ENCODE measurements around the gene TRMT61A. TPM values are rescaled to one million over a fixed set of nuclear protein-coding genes. Genes with fewer than 3 reads are reported as not detected.

The TRMT61A gene
- total RNA-seq, 6 experiments from 2014 or later, result 12.0 to 14.9 (median 13.4) TPM

DNA sequence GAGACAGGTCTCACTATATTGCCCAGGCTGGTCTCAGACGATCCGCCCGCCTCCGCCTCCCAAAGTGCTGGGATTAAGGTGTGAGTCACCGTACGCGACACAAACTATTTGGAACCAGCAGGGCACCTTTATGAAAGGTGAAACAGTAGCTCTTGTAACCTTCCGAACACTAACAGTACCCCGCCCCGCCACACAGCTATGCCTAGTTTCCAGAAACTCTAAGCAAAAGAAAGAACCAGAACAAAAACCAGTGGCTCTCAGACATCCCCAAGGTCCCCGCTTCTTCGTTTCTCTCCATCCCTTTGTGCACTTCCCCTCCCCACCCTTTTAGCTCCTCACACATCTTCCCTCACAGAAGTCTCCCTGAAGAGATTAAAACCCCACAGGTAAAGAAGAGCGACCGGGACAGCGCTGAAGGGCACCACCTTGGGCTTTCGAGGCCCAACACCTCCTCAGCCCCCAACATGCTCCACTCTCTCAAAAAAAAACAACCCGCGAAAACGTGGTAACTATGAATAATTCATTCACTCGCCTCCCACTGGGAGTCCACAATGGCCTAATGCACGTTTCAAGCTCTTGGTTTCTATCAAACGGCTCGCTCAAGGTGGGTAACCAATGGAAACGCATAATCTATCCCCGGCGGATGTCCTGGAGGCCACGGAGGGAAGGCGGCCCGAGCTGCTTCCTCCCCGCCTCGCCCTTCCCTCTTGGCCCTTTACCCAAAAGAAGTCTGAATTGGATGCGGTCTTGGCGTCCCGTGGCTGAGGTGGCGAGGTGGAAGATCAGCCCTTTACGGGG, 32.6 kb downstream of the TRMT61A start:
- H3K27ac Mint-ChIP-seq, result peak overlapping the region; percentile 93
- TF ChIP-seq, protein P1, sequence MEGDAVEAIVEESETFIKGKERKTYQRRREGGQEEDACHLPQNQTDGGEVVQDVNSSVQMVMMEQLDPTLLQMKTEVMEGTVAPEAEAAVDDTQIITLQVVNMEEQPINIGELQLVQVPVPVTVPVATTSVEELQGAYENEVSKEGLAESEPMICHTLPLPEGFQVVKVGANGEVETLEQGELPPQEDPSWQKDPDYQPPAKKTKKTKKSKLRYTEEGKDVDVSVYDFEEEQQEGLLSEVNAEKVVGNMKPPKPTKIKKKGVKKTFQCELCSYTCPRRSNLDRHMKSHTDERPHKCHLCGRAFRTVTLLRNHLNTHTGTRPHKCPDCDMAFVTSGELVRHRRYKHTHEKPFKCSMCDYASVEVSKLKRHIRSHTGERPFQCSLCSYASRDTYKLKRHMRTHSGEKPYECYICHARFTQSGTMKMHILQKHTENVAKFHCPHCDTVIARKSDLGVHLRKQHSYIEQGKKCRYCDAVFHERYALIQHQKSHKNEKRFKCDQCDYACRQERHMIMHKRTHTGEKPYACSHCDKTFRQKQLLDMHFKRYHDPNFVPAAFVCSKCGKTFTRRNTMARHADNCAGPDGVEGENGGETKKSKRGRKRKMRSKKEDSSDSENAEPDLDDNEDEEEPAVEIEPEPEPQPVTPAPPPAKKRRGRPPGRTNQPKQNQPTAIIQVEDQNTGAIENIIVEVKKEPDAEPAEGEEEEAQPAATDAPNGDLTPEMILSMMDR (IDR thresholded peaks at IDR 0.05), result no peak
- peak; percentile 54 for DNase-seq
- H3K9me3 Mint-ChIP-seq, result no peaks in the 10 kb centered on the region; the same call in 1 of the 2 replicates
- H3K36me3 Mint-ChIP-seq (ENCODE audit: low read depth), result peaks cover 23% of the 10 kb centered on the region
- H3K4me3 Mint-ChIP-seq, result peak overlapping the region; percentile 97
- H3K27me3 Mint-ChIP-seq (ENCODE audit: insufficient read depth), result peaks cover 3% of the 10 kb centered on the region; the same call in 1 of the 2 replicates
- peaks cover 50% of the 10 kb centered on the region for H3K4me1 Mint-ChIP-seq (ENCODE audit: low read depth)

DNA sequence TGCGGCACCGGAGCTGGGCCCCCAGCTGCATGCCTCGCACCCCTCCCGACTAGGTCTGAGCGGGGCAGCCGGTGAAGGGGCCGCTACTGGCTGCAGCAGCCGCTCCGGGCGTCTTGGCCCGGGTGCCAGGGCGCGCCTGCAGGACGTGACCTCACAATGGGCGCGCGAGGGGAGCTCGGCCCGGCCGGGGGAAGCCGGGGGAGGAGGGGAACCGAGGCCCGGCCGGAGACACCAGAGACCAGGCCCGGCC, 33.1 kb downstream of the TRMT61A start:
- TF ChIP-seq, protein P1 (IDR thresholded peaks at IDR 0.05), result no peak
- Mint-ChIP-seq H3K4me1 (ENCODE audit: low read depth) (peaks cover 50% of the 10 kb centered on the region), H3K27me3 (ENCODE audit: insufficient read depth) (peaks cover 3% of the 10 kb centered on the region; the same call in 1 of the 2 replicates)

DNA sequence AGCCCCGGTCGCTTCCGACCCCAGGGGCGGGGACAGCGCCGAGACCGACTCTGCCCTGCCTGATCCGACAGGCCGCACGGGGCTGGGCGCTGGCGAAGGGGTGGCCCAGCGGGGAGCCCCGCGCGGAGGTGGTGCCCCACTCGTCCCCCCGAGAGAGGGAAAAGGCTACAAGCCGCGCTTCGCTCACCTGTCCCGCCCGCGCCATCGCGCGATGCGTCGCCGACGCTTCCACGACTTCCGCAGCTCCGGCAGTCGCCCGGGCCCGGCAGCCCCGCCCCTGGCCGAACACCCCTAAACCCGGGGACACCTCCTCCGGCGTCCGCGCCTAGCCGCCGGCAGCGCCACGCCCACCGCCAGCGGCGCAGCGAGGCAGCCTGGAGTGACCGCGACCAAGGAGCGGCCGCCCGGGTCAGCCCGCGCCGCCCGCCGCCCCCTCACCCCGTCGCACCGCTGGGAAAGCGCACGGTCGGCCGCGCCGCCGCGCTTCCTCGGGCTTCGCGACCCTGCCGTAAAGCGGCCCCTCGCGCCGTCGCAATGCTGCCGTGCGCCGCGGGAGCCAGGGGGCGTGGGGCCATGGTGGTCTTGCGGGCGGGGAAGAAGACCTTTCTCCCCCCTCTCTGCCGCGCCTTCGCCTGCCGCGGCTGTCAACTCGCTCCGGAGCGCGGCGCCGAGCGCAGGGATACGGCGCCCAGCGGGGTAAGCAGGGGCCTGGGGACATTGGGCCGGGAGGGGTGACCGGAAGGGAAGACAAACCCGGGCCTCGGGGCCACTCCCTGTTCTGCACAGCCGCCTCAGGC, 33.6 kb downstream of the TRMT61A start, which contains the start of the genes BAG5 and COA8:
Gene BAG5, minus strand, starts transcription at position 229 of the 797 bp plus-strand sequence. CDS start 1,493 bp downstream, outside the sequence.
Gene COA8, plus strand, starts transcription at position 532 of the 797 bp plus-strand sequence. Its CDS starts 42 bp downstream, at position 574.
- H3K9me3 Mint-ChIP-seq, result no peaks in the 10 kb centered on the region; the same call in 1 of the 2 replicates
- peaks cover 50% of the 10 kb centered on the region for H3K4me1 Mint-ChIP-seq (ENCODE audit: low read depth)
- peak within 1 kb of the TSS; percentile 97 for H3K4me3 Mint-ChIP-seq
- DNase-seq, result peak; percentile 65
- H3K27ac Mint-ChIP-seq, result peak within 1 kb of the TSS; percentile 93
- peaks cover 23% of the 10 kb centered on the region for H3K36me3 Mint-ChIP-seq (ENCODE audit: low read depth)
- peaks cover 3% of the 10 kb centered on the region; the same call in 1 of the 2 replicates for H3K27me3 Mint-ChIP-seq (ENCODE audit: insufficient read depth)
- TF ChIP-seq, protein P1 (IDR thresholded peaks at IDR 0.05), result peak; percentile 34; the same call in 1 of the 2 replicates

More for the DNA sequence above, 33.1 kb downstream of the TRMT61A start:
- Mint-ChIP-seq H3K4me3 (peak overlapping the region; percentile 97), H3K36me3 (ENCODE audit: low read depth) (peaks cover 23% of the 10 kb centered on the region), H3K9me3 (no peaks in the 10 kb centered on the region; the same call in 1 of the 2 replicates), H3K27ac (peak overlapping the region; percentile 93)
- DNase-seq, result peak; percentile 8

DNA sequence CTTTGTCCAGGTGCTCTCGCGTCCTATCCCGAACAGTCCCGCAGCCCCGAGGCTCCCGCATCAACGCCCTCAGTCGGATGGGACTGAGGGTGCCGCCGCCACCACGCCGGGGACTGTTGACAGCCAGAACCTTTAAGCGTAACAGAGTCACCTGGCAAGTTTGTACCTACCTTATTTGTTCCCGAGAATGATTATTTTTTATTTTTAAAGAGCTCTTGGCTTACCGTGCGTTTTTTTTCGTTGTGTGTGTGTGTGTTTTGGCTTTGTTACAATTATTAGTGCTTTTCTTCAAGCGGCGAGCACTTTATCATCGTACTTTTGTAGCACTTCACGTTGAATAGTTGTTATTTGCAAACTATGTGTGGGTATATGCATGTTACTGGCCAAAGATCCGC, 34.2 kb downstream of the TRMT61A start:
- H3K4me3 Mint-ChIP-seq, result peak overlapping the region; percentile 97
- TF ChIP-seq, protein P1 (IDR thresholded peaks at IDR 0.05), result no peak
- peaks cover 3% of the 10 kb centered on the region; the same call in 1 of the 2 replicates for H3K27me3 Mint-ChIP-seq (ENCODE audit: insufficient read depth)
- H3K27ac Mint-ChIP-seq, result peak overlapping the region; percentile 79
- H3K4me1 Mint-ChIP-seq (ENCODE audit: low read depth), result peaks cover 44% of the 10 kb centered on the region
- no peaks in the 10 kb centered on the region; the same call in 1 of the 2 replicates for H3K9me3 Mint-ChIP-seq
- H3K36me3 Mint-ChIP-seq (ENCODE audit: low read depth), result peaks cover 23% of the 10 kb centered on the region
- DNase-seq, result no peak

DNA sequence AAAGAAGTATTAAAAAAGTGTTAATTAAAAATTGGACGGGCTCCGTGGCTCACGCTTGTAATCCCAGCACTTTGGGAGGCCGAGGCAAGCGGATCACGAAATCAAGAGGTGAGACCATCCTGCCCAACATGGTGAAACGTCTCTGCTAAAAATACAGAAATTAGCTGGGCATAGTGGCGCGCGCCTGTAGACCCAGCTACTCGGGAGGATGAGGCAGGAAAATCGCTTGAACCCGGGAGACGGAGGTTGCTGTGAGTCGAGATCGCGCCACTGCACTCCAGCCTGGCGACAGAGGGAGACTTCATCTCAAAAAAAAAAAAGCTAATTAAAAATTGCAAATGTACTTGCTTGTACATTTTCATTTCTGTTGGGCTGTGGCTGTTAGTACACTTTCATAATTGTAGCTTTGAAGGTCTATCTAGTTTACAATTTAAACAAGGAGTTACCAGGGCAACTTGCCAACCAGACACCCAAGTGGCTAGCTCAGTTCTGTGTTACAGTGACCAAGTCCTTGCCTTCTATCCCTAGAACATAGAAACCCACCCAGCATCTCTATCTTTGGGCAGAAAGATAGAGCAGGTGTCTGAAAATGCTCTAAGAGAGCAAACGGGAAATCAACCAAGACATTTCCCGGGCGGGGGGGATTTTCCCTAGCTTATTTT, 35.0 kb downstream of the TRMT61A start:
- peaks cover 3% of the 10 kb centered on the region; the same call in 1 of the 2 replicates for H3K27me3 Mint-ChIP-seq (ENCODE audit: insufficient read depth)
- peak overlapping the region; percentile 79; the same call in 1 of the 2 replicates for H3K27ac Mint-ChIP-seq
- H3K9me3 Mint-ChIP-seq, result no peaks in the 10 kb centered on the region; the same call in 1 of the 2 replicates
- TF ChIP-seq, protein P1 (IDR thresholded peaks at IDR 0.05), result no peak
- peak overlapping the region; percentile 97 for H3K4me3 Mint-ChIP-seq
- DNase-seq, result no peak
- peaks cover 18% of the 10 kb centered on the region for H3K36me3 Mint-ChIP-seq (ENCODE audit: low read depth)
- peaks cover 39% of the 10 kb centered on the region for H3K4me1 Mint-ChIP-seq (ENCODE audit: low read depth)

All from HFFc6 (cell line).